Tracheal epithelial cell (primary cell): ENCODE results near the gene KLK5. TPM values are rescaled to one million over a fixed set of nuclear protein-coding genes. Genes with fewer than 3 reads are reported as not detected.

Experiments
- total RNA-seq: library from RNA; depleted of rRNA; stranded (reverse); fragments of >200 nt; gene quantifications from 2 replicates; pipeline ENCODE4 v1.2.1, GENCODE V29; 2014

Gene KLK5
- total RNA-seq: 1.7 and 23.6 TPM in 2 replicates

GRCh38 chr19:50952910-50953309 lies at the start of gene KLK5:
Gene KLK5 (minus strand): TSS chr19:50953038. CDS start chr19:50952657, 381 bp downstream.

GRCh38 chr19:51001515-51001914 lies 48.7 kb upstream of the KLK5 start, which contains the start of gene KLK8:
Gene KLK8 (minus strand): TSS chr19:51001604. CDS start chr19:51001167, 437 bp downstream.

GRCh38 chr19:50983625-50984292 lies 30.9 kb upstream of the KLK5 start, which contains the start of gene KLK7:
Gene KLK7 (minus strand): TSS chr19:50983917. CDS start chr19:50982399, 1,518 bp downstream.

GRCh38 chr19:50969413-50969760 lies 16.5 kb upstream of the KLK5 start, which contains the start of gene KLK6:
Gene KLK6 (minus strand): TSS chr19:50969591. CDS start chr19:50968104, 1,487 bp downstream.

GRCh38 chr19:50911206-50912101 lies 41.4 kb downstream of the KLK5 start, which contains the start of gene KLK4:
Gene KLK4 (minus strand): TSS chr19:50911395. CDS start chr19:50910738, 657 bp downstream.

Other genes starting within 250 kb of the KLK5 start
- gene SHANK1, start 233.2 kb downstream of the KLK5 start, total RNA-seq: not detected in 2 replicates
- not detected in 2 replicates for gene CLEC11A, start 229.7 kb downstream of the KLK5 start, total RNA-seq
- not detected in 2 replicates for gene GPR32, start 182.6 kb downstream of the KLK5 start, total RNA-seq
- gene ACP4, start 162.6 kb downstream of the KLK5 start, total RNA-seq: not detected in 2 replicates
- 0.24 TPM in 1 of 2 replicates, not detected in the other for gene KLK1, start 129.3 kb downstream of the KLK5 start, total RNA-seq
- not detected in 2 replicates for gene KLK15, start 119.5 kb downstream of the KLK5 start, total RNA-seq
- gene KLK3, start 98.1 kb downstream of the KLK5 start, total RNA-seq: under 0.01 and 0.43 TPM in 2 replicates
- not detected in 2 replicates for gene KLK2, start 79.6 kb downstream of the KLK5 start, total RNA-seq
- not detected in 2 replicates for gene KLK4, start 41.6 kb downstream of the KLK5 start, total RNA-seq
- gene KLK6, start 16.6 kb upstream of the KLK5 start, total RNA-seq: 0.85 and 3.1 TPM in 2 replicates
- 3.2 and 13.0 TPM in 2 replicates for gene KLK7, start 30.9 kb upstream of the KLK5 start, total RNA-seq
- gene KLK8, start 48.6 kb upstream of the KLK5 start, total RNA-seq: 8.3 and 13.0 TPM in 2 replicates
- gene KLK10, start 66.7 kb upstream of the KLK5 start, total RNA-seq: 7.7 and 14.5 TPM in 2 replicates
- 1.1 and 3.9 TPM in 2 replicates for gene KLK11, start 73.6 kb upstream of the KLK5 start, total RNA-seq
- 0.96 TPM in 1 of 2 replicates, not detected in the other for gene KLK12, start 82.0 kb upstream of the KLK5 start, total RNA-seq
- gene KLK13, start 112.1 kb upstream of the KLK5 start, total RNA-seq: not detected in 2 replicates
- not detected in 2 replicates for gene KLK14, start 129.8 kb upstream of the KLK5 start, total RNA-seq
- 17.1 and 20.7 TPM in 2 replicates for gene CTU1, start 155.4 kb upstream of the KLK5 start, total RNA-seq
- not detected in 2 replicates for gene SIGLEC9, start 171.9 kb upstream of the KLK5 start, total RNA-seq
- not detected in 2 replicates for gene SIGLEC7, start 189.3 kb upstream of the KLK5 start, total RNA-seq